ENCODE measurements around the gene CFAP74.
"Not testable (repeated sequence)": the region's sequence is repeated elsewhere in the genome, so short reads cannot be mapped to it uniquely, and the experiment has no call there.

- TF ChIP-seq CTCF, POLR2A (IDR thresholded peaks at IDR 0.05): not testable (repeated sequence)
Measured at GRCh38 chr1:1981631-1982327, 21.8 kb downstream of the CFAP74 start.

Measured in heart left ventricle (tissue), 13 donors.